ENCODE measurements around the gene MRPL36. TPM values are rescaled to one million over a fixed set of nuclear protein-coding genes. Genes with fewer than 3 reads are reported as not detected.

The MRPL36 gene
- total RNA-seq, 1 donor from 2014 or later = 51.6 TPM

GRCh38 chr5:1827886-1828397, 28.3 kb upstream of the MRPL36 start:
- Histone ChIP-seq H3K4me3 (ENCODE audit: low read depth, low read length) (no peak overlapping the region), H3K27me3 (ENCODE audit: control insufficient read depth, insufficient read depth, low read length) (peaks cover 10% of the 10 kb centered on the region), H3K36me3 (ENCODE audit: control insufficient read depth, insufficient read depth, low read length) (no peaks in the 10 kb centered on the region)
- TF ChIP-seq CTCF (IDR thresholded peaks at IDR 0.05; ENCODE audit: insufficient read depth, low read length, poor library complexity, severe bottlenecking) = no peak
- DNase-seq (ENCODE audit: low read depth) = no peak

DNA sequence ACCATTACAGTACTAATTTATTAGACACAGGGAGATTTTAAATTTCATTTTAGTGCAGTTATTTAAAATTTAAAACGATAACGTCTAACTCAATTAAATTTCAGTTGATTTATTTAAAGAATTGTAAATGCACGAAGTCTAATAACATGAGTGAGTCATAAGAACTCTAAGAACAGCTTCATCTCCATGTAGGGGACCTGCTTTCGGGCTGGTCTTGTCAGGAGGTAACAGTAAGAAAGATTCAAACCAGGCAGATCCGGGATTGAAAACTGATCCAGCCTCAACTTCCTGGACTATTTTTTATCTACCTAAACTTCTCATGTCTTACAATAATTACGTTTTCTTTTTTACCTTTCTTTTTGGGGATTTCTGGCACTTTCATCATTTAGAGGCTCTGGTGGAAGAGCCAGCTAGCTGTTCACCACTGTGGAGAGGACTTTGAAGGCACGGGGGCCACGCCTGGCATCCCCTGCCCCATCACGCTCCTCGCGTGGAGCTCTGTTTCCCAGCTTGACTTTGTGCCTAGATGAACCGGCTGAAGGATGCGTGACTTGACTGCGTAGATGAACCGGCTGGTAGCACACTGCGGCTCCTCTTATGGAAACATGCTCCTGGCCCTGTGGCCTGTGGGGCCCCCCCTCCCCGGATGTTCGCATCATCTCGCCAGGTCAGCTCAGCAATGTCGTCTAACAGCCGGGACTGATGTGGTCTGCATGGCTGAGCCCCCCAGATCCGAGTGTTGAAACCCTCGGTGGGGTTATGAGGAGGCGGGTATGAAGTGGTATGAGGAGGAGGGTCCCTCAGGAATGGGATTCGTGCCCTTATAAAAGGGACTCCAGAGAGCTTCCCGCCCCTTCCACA, 27.6 kb upstream of the MRPL36 start:
- no peak for TF ChIP-seq CTCF (IDR thresholded peaks at IDR 0.05; ENCODE audit: insufficient read depth, low read length, poor library complexity, severe bottlenecking)
- DNase-seq (ENCODE audit: low read depth) = no peak

DNA sequence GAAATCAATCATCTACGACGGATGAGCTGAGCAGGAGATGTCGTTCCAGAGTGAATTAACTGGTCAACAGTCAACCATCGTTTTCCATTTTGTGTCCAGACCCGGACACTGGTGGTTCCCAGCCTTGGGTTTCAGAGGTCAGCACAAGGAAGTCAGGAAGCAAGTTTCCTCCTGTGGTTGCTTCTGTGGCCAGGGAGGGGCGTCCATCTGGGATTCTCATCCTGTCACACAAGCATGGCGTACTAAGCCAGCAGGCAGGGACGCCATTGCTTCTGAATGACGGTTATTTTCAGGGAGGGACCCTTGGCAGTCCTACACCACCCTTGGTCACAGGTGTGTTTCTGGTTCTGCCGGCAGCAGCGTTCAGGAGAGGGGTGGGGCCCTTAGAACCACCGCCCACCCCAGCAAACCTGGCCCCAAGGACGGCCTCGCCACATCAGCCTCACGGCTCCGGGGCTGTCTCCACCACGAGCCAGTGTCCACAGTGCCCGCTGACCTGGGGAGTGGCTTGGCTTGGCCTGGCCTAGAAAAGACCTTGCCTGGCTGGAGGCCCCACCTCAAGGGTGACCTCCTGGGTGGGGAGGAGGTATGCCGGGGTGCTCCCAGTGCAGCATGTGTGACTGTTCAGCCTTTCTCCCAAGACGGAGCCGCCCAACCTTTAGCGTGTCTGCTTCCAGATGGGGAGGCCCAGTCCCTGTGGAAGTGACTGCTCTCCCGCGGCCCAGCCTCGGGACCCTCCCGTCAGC, 26.8 kb upstream of the MRPL36 start:
- H3K36me3 ChIP-seq (ENCODE audit: control insufficient read depth, insufficient read depth, low read length) = no peaks in the 10 kb centered on the region
- no peak for TF ChIP-seq CTCF (IDR thresholded peaks at IDR 0.05; ENCODE audit: insufficient read depth, low read length, poor library complexity, severe bottlenecking)
- no peak for DNase-seq (ENCODE audit: low read depth)
- no peak overlapping the region for H3K4me3 ChIP-seq (ENCODE audit: low read depth, low read length)
- H3K27me3 ChIP-seq (ENCODE audit: control insufficient read depth, insufficient read depth, low read length) = peaks cover under 1% of the 10 kb centered on the region

More for the DNA sequence above, 27.6 kb upstream of the MRPL36 start:
- Histone ChIP-seq H3K4me3 (ENCODE audit: low read depth, low read length) (no peak overlapping the region), H3K27me3 (ENCODE audit: control insufficient read depth, insufficient read depth, low read length) (peaks cover 5% of the 10 kb centered on the region), H3K36me3 (ENCODE audit: control insufficient read depth, insufficient read depth, low read length) (no peaks in the 10 kb centered on the region)

DNA sequence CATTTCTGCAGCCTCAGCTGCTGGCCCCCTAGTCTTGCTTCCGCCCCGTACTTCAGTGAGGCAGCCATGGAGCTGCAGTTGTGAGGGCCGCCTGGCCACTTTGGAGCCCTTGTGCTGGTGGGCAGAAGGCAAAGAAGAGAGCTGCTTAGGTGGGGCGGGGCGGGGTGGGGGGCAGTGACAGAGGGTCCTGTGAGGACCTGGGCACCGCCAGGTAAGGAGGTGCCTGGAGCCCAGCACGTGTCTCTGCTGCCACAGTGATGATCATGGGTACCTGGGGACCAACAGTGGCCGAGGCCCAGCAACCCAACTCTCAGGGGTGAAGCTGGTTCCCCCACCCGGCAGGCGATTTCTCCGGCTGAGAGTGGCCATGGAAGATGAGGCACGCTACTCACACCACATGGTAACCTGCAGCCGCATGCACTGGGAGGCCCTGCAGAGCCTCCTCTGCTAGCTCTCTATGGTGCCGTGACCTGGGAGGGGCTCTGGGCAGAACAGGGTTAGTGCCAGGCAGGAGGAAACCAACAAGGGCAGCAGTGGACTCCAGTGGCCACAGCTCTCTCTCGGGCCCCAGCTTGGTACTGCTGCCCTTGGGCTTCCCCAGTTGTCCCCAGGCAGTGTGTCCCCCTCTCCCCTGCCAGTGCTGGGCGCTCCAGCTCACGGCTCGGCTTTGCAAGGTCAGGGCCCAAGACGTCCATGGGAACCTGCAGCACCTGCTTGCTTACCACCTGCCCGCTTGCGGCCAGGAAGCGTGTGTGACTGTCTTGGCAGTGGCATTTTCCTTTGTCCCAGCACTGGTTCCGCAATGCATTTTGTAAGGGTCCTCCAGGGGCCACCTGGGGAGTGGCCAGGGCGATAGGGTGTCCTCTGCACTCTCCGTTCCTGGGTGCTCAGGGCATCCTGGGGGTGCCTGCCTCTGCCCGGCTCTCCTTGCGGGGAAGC, 25.5 kb upstream of the MRPL36 start:
- Histone ChIP-seq H3K4me3 (ENCODE audit: low read depth, low read length) (no peak overlapping the region), H3K36me3 (ENCODE audit: control insufficient read depth, insufficient read depth, low read length) (no peaks in the 10 kb centered on the region), H3K27me3 (ENCODE audit: control insufficient read depth, insufficient read depth, low read length) (no peaks in the 10 kb centered on the region)
- no peak for TF ChIP-seq CTCF (IDR thresholded peaks at IDR 0.05; ENCODE audit: insufficient read depth, low read length, poor library complexity, severe bottlenecking)
- DNase-seq (ENCODE audit: low read depth) = no peak

DNA sequence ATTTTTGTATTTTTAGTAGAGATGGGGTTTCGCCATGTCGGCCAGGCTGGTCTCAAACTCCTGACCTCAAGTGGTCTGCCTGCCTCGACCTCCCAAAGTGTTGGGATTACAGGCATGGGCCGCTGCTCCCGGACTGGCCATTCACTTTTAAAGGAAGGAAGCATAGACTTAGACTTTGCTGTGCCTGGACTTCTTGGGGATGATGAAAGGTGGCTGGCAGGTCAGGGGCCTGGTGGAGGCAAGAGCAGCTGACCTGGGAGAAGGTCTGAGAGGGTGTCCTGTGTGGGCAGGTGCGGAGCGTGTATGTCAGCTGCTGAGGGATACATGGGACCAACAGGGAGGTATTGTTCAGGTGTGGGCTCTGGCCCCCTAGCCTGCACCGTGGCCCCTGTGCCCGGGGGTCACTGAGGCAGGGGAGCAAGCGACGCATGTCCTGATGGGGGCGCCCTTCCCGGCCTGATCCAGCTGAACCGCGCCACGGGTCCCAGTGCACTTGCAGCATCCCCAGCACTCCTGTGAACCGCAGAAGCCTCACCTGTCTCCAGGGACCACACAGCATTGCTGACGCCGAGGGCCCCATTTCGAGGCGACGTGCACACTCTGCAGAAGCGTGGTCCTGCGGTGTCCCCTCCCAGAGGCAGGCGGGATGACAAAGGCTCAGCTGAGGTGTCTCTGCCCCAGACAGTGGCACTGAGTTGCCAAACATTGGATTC, 24.6 kb upstream of the MRPL36 start:
- Histone ChIP-seq H3K4me3 (ENCODE audit: low read depth, low read length) (no peak overlapping the region), H3K36me3 (ENCODE audit: control insufficient read depth, insufficient read depth, low read length) (no peaks in the 10 kb centered on the region), H3K27me3 (ENCODE audit: control insufficient read depth, insufficient read depth, low read length) (no peaks in the 10 kb centered on the region)
- no peak for DNase-seq (ENCODE audit: low read depth)
- TF ChIP-seq CTCF (IDR thresholded peaks at IDR 0.05; ENCODE audit: insufficient read depth, low read length, poor library complexity, severe bottlenecking) = no peak

Measured in kidney epithelial cell (primary cell).